ENCODE results near the gene ZMYM3.
"Not testable (repeated sequence)": the region's sequence is repeated elsewhere in the genome, so short reads cannot be mapped to it uniquely, and the experiment has no call there.

ZMYM3 gene

DNA sequence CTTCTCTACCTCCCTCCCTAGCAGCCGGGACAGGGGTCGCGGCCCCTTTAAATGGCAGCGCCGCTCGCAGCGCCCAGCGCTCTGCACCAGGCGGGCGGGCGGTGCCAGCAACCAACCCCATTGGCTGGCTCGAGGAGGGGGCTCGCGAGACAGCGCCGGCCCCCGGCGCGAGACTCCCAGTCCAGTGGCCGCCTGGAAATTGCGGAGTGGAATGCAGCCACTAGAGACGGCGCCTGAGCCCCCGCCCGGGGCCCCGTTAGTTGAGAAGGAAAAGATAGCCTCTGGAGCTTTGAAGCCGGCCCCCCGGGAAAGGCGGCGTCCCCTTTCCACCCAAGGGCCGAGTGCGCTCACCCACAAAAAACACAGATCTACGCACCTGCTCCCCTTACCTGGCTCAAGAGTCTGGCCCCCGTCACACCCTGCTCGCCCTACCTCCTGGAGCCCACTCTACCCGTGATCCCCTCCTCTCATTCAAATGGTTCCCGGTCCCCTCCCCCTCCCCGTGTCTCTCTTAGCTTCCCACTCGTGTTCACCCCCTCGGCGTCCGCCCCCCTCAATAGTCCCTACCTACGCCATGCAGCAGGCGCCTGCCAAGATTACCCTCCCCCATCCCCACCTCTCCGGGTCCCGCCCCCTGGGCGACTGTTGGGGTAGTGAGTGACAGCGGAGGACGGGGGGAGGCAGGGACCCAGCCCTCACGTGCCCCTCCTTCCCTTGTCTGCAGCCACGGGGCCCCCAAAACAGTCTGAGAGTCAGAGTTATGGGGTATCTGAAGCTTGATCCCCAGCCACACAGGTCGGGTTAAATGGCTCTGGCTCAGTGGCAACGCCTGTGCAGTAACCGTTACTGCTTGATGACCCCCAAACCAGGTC is at the start of gene ZMYM3:
ZMYM3 (minus strand) TSS at position 49 of the 872 bp plus-strand sequence. CDS start 885 bp downstream, outside the sequence.
- peak; percentile 57 for DNase-seq

DNA sequence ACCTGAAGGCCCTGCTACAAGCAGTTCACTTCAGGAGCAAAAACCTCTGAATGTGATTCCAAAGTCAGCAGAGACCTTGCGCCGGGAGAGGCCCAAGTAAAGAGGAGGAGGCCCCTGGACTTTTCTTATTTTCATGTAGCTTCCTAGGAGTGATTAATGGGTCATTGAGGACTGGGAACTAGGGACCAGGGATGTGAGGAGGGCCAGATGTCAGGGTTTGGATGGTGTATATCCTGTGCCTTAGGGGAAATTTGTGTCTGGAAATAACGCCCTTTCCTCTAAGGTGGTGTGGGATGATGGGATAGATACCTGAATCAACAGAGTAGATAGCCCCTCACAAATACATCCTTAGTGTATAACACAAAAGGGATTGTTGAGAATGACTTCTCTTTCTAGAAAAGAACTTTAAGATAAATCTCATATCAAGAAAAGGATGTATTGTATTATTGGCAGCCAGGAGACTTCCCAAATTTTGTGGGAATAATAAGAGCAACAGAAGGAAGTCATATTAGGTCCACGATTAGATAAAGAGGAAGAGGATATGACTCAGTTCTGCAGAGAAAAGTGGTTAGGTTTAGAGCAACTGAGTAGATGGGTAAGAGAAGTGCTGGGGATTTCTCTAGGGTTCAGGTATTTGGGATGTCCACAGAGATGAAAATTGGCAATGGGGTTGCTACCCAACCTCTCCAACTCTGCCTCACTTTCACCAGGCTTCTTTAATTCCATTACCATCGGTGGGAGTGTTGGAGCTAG is 48.7 kb upstream of the ZMYM3 start:
- no peak for DNase-seq

DNA sequence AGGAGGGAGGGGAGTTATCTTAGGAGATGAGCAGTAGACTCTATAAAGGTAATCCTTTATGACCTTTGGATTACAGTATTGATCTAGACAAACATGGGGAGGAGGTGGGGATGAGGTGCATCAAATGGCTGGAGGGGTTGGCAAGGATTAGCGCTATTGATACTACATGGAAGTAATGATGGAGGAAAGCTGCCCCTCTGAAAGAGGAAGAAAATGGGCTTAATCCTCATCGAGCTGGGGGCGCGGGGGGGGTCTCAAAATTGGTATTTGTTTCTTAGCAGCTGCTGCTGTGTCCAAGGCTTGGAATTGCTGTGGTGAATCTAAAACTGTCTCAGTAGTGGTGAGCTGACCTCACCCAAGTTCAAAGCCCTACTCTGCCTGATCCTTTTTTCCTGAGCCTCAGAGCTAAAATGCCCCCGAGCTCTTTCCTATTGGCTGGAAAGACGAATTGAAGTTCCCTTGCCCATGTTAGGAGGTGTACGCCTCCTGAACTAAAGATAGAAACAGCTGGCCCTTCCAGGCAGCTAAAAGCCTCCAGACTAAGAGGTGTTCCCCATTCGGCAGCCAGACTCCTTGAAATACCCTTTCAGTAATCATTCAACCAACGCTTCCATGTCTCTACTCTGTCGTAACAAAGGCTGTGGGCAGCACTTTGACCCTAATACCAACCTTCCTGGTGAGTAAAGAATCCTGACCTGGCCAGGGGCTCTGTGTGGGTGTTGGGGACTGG is 47.4 kb upstream of the ZMYM3 start, which contains the start of gene ITGB1BP2:
ITGB1BP2 (plus strand) TSS at position 556 of the 730 bp plus-strand sequence; CDS start at position 613, 57 bp downstream.
- no peak for DNase-seq

DNA sequence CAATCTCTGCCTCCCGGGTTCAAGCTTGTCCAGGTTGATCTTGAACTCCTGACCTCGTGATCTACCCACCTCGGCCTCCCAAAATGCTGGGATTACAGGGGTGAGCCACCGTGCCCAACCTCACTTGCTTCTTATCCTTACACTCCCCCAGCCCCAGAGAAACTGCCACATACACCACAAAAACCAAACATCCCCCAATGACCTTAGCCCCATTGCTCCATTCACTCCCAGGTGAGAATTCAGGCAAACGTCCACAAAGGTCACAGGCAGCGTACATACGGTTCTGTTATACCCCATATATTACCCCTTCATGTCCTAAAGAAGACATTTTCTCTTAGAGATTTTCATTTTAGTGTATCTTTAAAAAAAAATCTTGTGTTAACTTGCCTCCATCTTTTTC is 46.6 kb upstream of the ZMYM3 start:
- not testable (repeated sequence) for DNase-seq

DNA sequence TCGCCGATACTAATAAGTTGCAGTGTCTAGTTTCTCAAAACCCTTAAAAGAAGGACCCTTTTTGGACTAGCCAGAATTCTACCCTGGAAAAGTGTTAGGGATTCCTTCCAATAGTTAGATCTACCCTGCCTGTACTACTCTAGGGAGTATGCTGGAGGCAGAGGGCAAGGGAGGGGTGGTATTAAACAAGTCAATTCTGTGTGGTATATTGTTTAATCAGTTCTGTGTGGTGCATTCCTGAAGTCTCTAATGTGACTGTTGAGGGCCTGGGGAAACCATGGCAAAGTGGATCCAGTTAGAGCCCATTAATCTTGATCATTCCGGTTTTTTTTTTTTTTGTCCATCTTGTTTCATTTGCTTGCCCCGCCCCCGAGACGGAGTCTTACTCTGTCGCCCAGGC is 46.1 kb upstream of the ZMYM3 start:
- not testable (repeated sequence) for DNase-seq

DNA sequence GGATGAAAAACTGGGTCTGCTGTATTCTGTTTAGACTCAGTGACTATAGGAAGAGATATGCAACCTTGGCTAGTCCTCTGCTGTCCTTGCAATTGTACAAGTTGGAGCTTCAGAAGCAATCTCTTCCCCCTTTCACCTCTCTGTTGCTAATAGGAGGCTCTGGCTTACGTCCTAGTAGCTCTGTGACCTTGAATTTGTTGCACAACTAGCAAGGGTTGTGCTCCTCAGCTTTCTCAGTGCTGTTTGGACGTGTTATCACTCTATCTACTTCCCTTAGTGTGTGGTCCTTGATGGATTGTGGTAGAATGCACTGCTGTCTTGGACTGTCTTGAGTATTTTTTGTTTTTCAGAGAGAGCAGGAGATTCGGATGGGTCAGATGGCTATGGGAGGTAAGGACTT is 44.2 kb upstream of the ZMYM3 start:
- no peak for DNase-seq

DNA sequence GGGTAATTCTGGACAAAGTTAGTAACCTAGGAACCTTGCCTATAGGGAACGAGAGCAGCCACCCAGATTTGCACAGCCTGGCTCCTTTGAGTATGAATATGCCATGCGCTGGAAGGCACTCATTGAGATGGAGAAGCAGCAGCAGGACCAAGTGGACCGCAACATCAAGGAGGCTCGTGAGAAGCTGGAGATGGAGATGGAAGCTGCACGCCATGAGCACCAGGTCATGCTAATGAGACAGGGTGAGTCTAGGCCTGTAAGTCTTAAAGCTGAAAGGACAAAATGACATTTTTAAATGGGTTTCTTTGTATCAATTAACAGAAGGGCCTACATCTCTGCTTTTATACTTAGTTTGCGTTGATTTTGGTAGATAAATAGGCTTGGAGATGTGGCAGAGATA is 42.9 kb upstream of the ZMYM3 start:
- no peak for DNase-seq

DNA sequence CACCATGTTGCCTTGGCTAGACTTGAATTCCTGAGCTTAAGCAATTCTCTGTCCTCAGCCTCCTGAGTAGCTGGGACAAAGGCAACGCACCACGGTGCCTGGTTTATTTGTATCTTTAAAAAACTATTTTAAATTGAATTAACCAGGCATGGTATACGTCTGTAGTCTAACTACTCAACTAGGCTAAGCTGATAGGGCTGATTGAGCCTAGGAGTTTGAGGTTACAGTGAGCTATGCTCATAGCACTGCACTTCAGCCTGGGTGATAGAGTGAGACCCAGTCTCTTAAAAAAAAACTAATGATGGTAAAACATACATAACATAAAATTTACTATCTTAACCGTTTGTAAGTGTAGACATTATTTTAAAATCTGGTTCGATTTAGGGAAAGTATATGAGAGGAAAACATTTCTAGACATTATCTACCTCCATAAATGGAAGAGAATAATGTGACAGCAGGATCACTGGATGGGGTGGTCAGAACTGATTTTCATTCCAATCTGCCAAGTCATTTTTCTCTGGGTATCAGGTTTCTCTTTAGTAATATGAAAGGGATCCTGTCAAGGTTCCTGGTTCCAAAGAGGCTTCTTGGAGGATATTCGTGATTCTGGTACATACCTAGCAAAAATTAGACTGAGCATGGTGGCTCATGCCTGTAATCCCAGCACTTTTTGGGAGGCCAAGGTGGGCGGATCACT is 38.9 kb upstream of the ZMYM3 start:
- no peak for DNase-seq

DNA sequence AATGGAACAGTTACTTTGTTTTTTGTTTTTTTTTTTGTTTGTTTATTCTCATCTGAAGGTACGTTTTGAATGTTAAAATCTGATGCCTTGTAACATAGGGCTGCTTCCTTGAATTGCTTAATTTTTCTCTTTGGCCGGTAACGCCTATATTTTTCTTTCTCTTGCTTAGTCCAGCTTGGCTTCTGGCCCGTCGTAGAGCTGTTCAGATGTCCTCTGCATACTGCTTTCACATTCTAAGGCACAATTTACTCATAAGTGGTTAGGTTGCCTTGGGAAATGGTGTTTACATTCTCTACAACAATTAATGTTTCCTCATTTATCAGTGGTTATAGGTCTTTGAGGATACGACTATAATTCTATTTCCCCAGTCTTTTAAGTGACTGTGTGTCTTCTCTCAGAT is 37.4 kb upstream of the ZMYM3 start:
- no peak for DNase-seq

DNA sequence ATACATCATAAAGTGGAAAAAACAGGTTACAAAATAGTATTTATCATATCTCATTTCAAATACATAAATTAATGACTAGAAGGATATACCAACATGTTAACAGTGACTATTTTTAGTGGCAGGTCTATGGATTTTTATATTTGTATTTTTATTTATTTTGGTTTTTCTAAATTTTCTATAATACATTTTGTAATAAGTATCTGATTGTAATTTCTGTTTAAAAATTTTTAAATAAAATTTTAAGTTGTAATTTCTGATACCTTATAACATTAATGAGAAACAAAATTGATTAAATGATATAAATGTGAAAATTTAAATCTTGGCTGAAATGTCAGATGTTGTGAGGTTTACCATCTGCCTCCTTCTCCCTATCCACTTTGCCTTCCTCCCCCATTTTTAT is 32.0 kb upstream of the ZMYM3 start:
- no peak for DNase-seq

DNA sequence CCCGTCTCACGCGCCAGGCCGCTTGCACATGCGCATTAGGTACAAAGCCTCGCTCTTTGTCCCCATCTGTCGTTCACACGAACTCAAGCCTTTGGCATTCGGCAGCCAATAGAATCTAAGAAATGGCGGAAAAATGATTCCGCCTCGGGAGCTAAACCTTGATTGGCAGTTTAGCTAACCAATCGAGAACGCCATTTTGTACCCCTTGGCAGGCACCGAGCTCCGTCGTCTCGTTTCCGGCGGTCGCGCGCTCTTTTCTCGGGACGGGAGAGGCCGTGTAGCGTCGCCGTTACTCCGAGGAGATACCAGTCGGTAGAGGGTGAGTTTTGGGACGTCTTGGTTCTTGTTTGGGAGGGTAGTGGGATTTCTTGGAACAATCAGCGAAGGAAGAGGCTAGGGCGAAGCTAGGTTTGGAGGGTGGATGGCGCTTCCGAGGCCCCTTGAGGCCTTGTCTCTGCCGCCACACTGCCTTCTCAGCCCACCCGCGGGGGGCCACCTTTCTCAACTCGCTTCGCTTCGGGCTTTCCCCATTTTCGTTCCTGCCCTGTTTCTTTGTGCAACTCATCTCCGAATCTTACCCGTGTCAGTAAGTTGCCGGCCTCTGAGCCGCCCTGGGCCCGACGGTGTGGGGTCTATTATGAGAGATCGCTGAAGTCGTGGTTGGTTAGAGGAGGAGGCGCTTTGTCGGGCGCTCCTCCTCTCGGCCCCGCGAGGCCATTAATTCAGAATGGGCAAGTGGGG is 29.6 kb upstream of the ZMYM3 start, which contains the start of gene NONO:
NONO (plus strand) TSS at position 233 of the 741 bp plus-strand sequence. CDS start 7,003 bp downstream, outside the sequence.
- peak; percentile 72 for DNase-seq

DNA sequence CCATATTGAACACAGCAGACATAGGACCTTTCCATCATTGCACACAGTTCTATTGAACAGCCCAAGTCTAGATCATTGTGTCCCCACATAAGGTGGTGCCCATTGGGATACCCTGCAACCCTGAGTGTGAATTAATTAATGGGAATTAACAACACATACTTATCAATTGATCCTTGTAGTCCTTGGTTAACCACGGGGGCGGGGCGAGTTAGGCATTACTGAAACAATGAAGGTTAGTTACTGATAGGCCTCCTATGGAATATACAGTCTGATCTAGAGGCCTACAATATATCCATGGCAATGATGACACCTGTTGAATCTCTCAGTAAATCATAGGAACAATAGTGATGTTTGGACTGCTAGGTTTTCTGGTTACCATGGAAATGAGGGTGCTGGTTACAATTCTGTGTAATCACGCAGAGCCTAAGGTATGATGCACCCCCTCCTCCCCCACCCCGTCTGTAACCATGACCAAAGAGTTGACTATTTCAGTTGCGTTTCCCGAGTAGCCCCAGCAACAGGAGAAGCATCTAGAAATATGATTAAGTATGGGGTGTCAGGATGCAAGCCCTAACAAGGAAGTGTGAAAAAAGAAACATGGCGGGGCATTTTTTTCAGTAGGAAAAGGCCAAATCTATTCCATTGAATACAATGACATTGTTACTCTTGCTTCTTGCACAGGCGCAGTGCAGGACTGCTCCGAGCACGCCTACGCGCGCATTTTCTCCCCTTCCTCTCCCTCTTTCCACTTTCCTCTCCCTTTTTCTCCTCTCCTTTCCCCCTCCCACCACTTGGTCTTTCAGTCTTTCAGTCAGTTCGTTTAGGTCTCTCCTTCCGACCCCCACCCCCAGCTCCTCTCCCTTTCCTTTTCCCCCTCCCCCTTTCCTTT is 28.8 kb upstream of the ZMYM3 start:
- DNase-seq = no peak

DNA sequence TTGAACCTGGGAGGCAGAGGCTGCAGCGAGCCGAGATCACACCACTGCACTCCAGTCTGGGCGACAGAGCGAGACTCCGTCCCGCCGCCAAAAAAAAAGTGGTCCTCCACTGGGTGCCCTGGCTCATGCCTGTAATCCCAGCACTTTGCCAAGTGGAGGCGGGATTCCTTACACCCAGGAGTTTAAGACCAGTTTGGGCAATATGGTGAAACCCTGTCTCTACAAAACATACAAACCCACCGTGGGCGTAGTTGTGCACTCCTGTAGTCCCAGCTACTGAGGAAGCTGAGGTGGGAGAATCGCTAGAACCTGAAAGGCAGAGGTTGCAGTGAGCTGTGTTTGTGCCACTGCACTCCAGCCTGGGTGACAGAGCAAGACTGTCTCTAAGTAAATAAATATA is 27.4 kb upstream of the ZMYM3 start:
- DNase-seq = not testable (repeated sequence)

DNA sequence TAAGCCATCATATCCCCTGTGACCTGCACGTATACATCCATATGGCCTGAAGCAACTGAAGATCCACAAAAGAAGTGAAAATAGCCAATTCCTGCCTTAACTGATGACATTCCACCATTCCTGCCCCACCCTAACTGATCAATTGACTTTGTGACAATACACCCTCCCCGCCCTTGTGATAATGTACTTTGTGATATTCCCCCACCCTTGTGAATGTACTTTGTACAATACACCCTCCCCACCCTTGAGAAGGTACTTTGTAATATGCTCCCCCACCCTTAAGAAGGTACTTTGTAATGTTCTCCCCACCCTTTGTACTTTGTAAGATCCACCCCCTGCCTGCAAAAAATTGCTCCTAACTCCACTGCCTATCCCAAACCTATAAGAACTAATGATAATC is 18.4 kb upstream of the ZMYM3 start:
- not testable (repeated sequence) for DNase-seq

DNA sequence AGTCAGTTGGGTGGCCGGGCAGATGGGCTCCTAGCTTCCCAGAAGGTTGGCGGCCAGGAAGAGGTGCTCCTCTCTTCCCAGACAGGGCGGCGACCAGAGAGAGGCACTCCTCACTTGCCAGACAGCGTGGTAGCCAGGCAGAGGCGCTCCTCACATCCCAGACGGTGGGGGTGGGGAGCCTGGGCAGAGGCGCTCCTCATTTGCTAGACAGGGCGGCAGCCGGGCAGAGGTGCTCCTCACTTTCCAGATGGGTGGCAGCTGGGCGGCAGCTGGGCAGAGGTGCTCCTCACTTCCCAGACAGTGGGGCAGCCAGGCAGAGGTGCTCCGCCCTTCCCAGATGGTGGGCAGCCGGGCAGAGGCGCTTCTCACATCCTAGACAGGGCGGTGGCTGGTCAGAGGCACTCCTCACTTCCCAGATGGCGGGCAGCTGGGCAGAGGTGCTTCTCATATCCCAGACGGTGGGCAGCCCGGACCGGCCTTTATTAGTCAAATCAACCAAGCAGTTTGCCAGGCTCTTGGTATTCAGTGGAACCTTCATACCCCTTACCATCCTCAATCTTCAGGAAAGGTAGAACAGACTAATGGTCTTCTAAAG is 16.0 kb upstream of the ZMYM3 start:
- DNase-seq = no peak

DNA sequence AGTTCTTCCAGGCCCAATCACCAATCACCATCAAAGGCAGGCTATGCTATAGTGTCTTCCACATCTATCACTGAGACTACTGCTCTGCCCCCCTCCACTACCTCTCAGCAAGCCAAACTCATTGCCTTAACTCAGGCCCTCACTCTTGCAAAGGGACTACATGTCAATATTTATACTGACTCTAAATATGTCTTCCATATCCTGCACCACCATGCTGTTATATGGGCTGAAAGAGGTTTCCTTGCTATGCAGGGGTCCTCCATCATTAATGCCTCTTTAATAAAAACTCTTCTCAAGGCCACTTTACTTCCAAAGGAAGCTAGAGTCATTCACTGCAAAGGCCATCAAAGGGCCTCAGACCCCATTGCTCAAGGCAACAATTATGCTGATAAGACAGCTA is 14.7 kb upstream of the ZMYM3 start:
- not testable (repeated sequence) for DNase-seq

DNA sequence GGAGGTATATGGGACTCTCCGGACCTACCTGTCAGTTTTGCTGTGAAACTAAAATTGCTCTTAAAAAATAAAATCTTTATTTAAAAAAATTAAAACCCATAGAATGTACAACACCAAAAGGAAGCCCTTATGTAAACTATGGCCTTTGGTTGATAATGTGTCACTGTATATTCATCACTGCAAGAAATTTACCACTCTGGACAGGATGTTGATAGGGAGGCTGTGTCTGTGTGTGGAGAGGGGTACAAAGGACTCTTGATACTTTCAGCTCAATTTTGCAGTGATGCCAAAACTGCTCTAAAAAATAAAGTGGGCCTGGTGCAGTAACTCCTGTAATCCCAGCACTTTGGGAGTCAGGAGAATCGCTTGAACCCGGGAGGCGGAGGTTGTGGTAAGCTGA is 2.9 kb upstream of the ZMYM3 start:
- DNase-seq = no peak

DNA sequence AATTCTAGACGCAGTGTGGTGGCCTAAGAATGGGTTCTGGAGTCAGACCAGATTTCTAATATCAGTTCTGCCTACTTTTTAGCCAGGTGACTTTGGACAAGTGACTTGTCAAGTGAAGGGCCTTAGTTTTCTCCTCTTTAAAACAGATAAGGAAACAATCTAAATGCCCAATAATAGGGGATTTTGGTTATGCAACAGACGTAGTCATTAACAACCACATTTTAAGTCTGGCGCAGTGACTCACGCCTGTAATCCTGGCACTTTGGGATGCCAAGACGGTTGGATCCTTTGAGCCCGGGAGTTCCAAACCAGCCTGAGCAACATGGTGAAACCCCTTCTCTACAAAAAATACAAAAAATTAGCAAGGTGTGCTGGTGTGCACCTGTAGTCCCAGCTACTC is 2.1 kb upstream of the ZMYM3 start:
- no peak for DNase-seq

DNA sequence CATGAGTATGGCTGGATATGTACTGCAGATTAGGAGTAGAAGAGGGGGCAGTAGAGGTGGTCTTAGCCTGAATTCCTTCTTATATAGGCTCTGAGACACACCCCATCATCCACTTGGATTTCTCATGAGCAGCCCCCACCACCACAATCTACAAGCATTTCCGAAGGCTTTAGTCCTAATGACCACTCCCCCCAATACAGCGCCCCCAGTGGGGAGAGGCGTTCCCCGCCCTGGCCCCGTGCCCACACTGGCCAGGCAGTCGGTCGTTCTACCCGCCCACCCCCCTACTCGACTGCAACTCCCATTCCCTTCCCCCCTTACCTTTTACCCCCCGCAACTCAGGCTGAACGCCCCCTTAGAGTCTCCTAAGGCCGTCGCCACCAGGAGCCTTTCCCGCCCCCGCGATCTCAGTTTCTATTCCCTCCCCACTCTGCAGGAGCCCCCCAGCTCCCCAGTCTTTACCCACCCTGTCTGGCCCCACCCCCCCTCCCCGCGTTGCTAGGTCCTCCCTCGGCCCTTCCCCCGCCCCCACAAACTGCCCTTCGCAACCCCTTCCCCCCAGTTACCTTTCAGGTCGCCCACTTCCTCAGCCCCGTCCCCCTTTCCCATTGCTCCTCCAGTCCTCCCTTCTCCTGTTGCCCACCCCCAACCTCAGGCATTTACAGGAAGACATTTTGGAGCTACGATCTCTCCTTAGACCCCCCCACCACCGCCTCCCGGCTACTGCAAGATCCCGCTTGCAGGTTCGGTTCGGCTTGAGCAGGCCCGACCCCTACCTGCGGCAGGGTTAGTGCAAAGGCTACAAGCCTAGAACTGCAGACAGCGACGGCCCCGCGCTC is 468 bp downstream of the ZMYM3 start:
- DNase-seq = peak; percentile 5
